NOMO-1 (cell line): ENCODE results near the gene ANXA11.
A peak's percentile ranks its signal among the peaks of the same experiment; 100 is the strongest.
"Not testable (repeated sequence)": the region's sequence is repeated elsewhere in the genome, so short reads cannot be mapped to it uniquely, and the experiment has no call there.

ENCODE experiments used
- DNase-seq, 2 experiments: peaks; one replicate each; lab custom pipeline; 2025; ENCODE audit not compliant: unreplicated experiment in 2 of 2; lab: John Stamatoyannopoulos, UW

Gene ANXA11

GRCh38 chr10:80211786-80212185 is 6.4 kb upstream of the ANXA11 start:
- DNase-seq = no peak

GRCh38 chr10:80210259-80210658 is 4.9 kb upstream of the ANXA11 start:
- no peak for DNase-seq

GRCh38 chr10:80207768-80208370 is 2.5 kb upstream of the ANXA11 start:
- DNase-seq = no peak

GRCh38 chr10:80206277-80206655 is 929 bp upstream of the ANXA11 start:
- no peak for DNase-seq

GRCh38 chr10:80204677-80205476 is 460 bp downstream of the ANXA11 start:
- no peak for DNase-seq

GRCh38 chr10:80203835-80204676 is 1.3 kb downstream of the ANXA11 start:
- peak in 1 of 2 experiments; percentile 11 for DNase-seq

- DNase-seq = peak; percentile 63 to 68
These were observed 2.2 kb downstream of the ANXA11 start for GRCh38 chr10:80202934-80203834.

- DNase-seq = not testable (repeated sequence)
These were observed 2.8 kb downstream of the ANXA11 start for GRCh38 chr10:80202530-80202929.

GRCh38 chr10:80201608-80202141 is 3.7 kb downstream of the ANXA11 start:
- DNase-seq = no peak

GRCh38 chr10:80200687-80201086 is 4.7 kb downstream of the ANXA11 start:
- no peak for DNase-seq

GRCh38 chr10:80200259-80200658 is 5.1 kb downstream of the ANXA11 start:
- no peak for DNase-seq

GRCh38 chr10:80199828-80200227 is 5.5 kb downstream of the ANXA11 start:
- DNase-seq = peak; percentile 31 to 79

GRCh38 chr10:80197972-80198916 is 7.1 kb downstream of the ANXA11 start:
- DNase-seq = no peak

- no peak for DNase-seq
These were observed 8.4 kb downstream of the ANXA11 start for GRCh38 chr10:80196950-80197315.

GRCh38 chr10:80196270-80196949 is 8.9 kb downstream of the ANXA11 start:
- DNase-seq = no peak

GRCh38 chr10:80195046-80195574 is 10.2 kb downstream of the ANXA11 start:
- no peak for DNase-seq

- no peak for DNase-seq
These were observed 10.8 kb downstream of the ANXA11 start for GRCh38 chr10:80194373-80195045.

- no peak for DNase-seq
These were observed 12.8 kb downstream of the ANXA11 start for GRCh38 chr10:80192553-80192952.
